ENCODE measurements around the gene CASKIN1.

DNA sequence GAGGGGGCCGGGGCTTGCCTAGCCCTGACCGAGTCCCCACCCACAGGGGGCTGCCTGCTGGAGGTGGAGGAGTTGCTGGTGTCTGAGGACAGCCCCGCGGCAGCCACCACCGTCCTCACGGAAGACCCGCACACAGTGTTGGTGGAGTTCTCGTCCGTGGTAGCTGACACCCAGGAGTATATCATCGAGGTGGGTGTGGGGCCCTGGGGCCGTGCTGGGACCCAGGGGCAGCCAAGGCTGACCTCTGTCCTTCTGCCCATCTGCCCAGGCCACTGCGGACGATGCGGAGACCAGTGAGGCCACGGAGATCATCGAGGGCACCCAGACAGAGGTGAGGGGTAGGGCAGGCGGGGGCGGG, 38.4 kb upstream of the CASKIN1 start:
- TF ChIP-seq, protein P1, sequence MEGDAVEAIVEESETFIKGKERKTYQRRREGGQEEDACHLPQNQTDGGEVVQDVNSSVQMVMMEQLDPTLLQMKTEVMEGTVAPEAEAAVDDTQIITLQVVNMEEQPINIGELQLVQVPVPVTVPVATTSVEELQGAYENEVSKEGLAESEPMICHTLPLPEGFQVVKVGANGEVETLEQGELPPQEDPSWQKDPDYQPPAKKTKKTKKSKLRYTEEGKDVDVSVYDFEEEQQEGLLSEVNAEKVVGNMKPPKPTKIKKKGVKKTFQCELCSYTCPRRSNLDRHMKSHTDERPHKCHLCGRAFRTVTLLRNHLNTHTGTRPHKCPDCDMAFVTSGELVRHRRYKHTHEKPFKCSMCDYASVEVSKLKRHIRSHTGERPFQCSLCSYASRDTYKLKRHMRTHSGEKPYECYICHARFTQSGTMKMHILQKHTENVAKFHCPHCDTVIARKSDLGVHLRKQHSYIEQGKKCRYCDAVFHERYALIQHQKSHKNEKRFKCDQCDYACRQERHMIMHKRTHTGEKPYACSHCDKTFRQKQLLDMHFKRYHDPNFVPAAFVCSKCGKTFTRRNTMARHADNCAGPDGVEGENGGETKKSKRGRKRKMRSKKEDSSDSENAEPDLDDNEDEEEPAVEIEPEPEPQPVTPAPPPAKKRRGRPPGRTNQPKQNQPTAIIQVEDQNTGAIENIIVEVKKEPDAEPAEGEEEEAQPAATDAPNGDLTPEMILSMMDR (IDR thresholded peaks at IDR 0.05; ENCODE audit: low read depth, low read length), result no peak
- TF ChIP-seq EZH2phosphoT487 (IDR thresholded peaks at IDR 0.05; ENCODE audit: low read depth), result no peak

Data from OCI-LY3 (cell line).